Hematopoietic multipotent progenitor cell treated with erythropoietin and hydrocortisone succinate and interleukin-3 and kit ligand, for 8 days (in vitro differentiated cells): ENCODE results near the gene CD164L2.

Experiments used
- DNase-seq: peaks from one replicate; pipeline ENCODE4 v3.0.0-alpha.2; 2015

CD164L2 gene

GRCh38 chr1:27342778-27343638, 40.1 kb downstream of the CD164L2 start:
- peak; percentile 49 for DNase-seq

GRCh38 chr1:27342391-27342777, 40.7 kb downstream of the CD164L2 start:
- no peak for DNase-seq

GRCh38 chr1:27341525-27342252, 41.4 kb downstream of the CD164L2 start, which contains the start of gene SYTL1:
Gene SYTL1 (plus strand): TSS chr1:27342022. CDS start chr1:27345335, 3,313 bp downstream.
- peak; percentile 65 for DNase-seq

- DNase-seq, result no peak
Measured at GRCh38 chr1:27339213-27339612, 43.9 kb downstream of the CD164L2 start.

- DNase-seq, result no peak
Measured at GRCh38 chr1:27338751-27339150, 44.4 kb downstream of the CD164L2 start.

- DNase-seq, result no peak
Measured at GRCh38 chr1:27336756-27337155, 46.4 kb downstream of the CD164L2 start.

GRCh38 chr1:27335506-27336422, 47.4 kb downstream of the CD164L2 start:
- no peak for DNase-seq

GRCh38 chr1:27333717-27334279, 49.3 kb downstream of the CD164L2 start:
- DNase-seq, result no peak

- DNase-seq, result peak; percentile 59
Measured at GRCh38 chr1:27332536-27333281, 50.4 kb downstream of the CD164L2 start.

- DNase-seq, result no peak
Measured at GRCh38 chr1:27331922-27332321, 51.2 kb downstream of the CD164L2 start.

- DNase-seq, result no peak
Measured at GRCh38 chr1:27331426-27331825, 51.7 kb downstream of the CD164L2 start.

- no peak for DNase-seq
Measured at GRCh38 chr1:27330786-27331185, 52.3 kb downstream of the CD164L2 start.
